ENCODE results near the gene MOAP1.

- no peak for TF ChIP-seq SUZ12 (IDR thresholded peaks at IDR 0.05; ENCODE audit: extremely low read depth, insufficient read depth, insufficient read length)
- no peak for TF ChIP-seq ZNF274 (IDR thresholded peaks at IDR 0.05; ENCODE audit: low read depth, low read length)
- no peak for TF ChIP-seq YY1 (IDR thresholded peaks at IDR 0.05; ENCODE audit: insufficient read depth, insufficient read length)
These were observed 46.7 kb upstream of the MOAP1 start for GRCh38 chr14:93231129-93231979.

Data from NT2/D1 (cell line).